B cell (primary cell): ENCODE results near the gene NCBP2L. TPM values are rescaled to one million over a fixed set of nuclear protein-coding genes. Genes with fewer than 3 reads are reported as not detected.

Experiments
- ATAC-seq: fragments of 200-7000 bp; cut with Tn5 transposase; one replicate; pipeline ENCODE4 v1.10.0; 2021; ENCODE audit warnings: low read depth, mild to moderate bottlenecking, moderate number of reproducible peaks, moderate library complexity
- CTCF ChIA-PET: fragments of 350-600 bp; sonication (Branson Sonifier 250); formaldehyde crosslinking; loops from one replicate; lab custom pipeline; 2021; ENCODE audit warnings: antibody characterized with exemption, inconsistent platforms; lab: Charles Lee
- POLR2A ChIA-PET: fragments of 350-600 bp; sonication (Branson Sonifier 250); formaldehyde crosslinking; loops from one replicate; lab custom pipeline; 2021; ENCODE audit warnings: antibody characterized with exemption; lab: Charles Lee
- DNase-seq: peaks from one replicate; pipeline ENCODE4 v3.0.0; 2013
- H2AFZ ChIP-seq: 2 replicates; pipeline ENCODE4 v1.6.1; 2012; ENCODE audit warnings: mild to moderate bottlenecking, low read depth, low read length; ENCODE audit not compliant: insufficient read depth, poor library complexity, severe bottlenecking
- H3K27ac ChIP-seq, 2 donors: 1 replicate in 1 of 2; 2 replicates in 1 of 2; pipeline ENCODE4 v1.5.1; 2012 to 2013; ENCODE audit warnings: low read length in 2 of 2, mild to moderate bottlenecking in 2 of 2, moderate library complexity in 1 of 2
- H3K27me3 ChIP-seq, 4 experiments: fragments of 200-600 bp in 1 of 4; sonication (generic) in 1 of 4; replicated peaks in 1 of 4; 1 replicate in 2 of 4; 2 replicates in 2 of 4; pipeline versions ENCODE4 v1.6.1 to v1.7.0; 2013 to 2016; ENCODE audit warnings: low read length in 3 of 4, mild to moderate bottlenecking in 2 of 4, mixed read lengths in 1 of 4, moderate library complexity in 1 of 4; ENCODE audit not compliant: insufficient read depth in 4 of 4, control insufficient read depth in 3 of 4; ENCODE audit errors: control extremely low read depth in 1 of 4
- H3K36me3 ChIP-seq, 2 experiments: replicated peaks in 1 of 2; 1 replicate in 1 of 2; 2 replicates in 1 of 2; pipeline versions ENCODE4 v1.6.1 to v1.7.1; 2013; ENCODE audit warnings: low read length in 1 of 2; ENCODE audit not compliant: insufficient read depth in 2 of 2, control insufficient read depth in 1 of 2; ENCODE audit errors: control extremely low read depth in 1 of 2, extremely low read depth in 1 of 2
- H3K4me1 ChIP-seq, 2 donors: fragments of 200-600 bp in 1 of 2; sonication (generic) in 1 of 2; 1 replicate in 1 of 2; 2 replicates in 1 of 2; pipeline versions ENCODE4 v1.5.1 to v1.6.1; 2013 to 2017; ENCODE audit warnings: low read length in 2 of 2; ENCODE audit not compliant: control insufficient read depth in 2 of 2, insufficient read depth in 2 of 2
- H3K4me2 ChIP-seq: replicated peaks from 2 replicates; pipeline ENCODE3; 2012; ENCODE audit warnings: mild to moderate bottlenecking, low read depth, low read length; ENCODE audit not compliant: poor library complexity, severe bottlenecking
- H3K4me3 ChIP-seq, 5 experiments: fragments of 200-600 bp in 1 of 5; sonication (generic) in 1 of 5; 1 replicate in 3 of 5; 2 replicates in 2 of 5; pipeline versions ENCODE4 v1.5.1 to v1.7.0; 2011 to 2016; ENCODE audit warnings: low read length in 4 of 5, mild to moderate bottlenecking in 4 of 5, low read depth in 2 of 5, control low read depth in 1 of 5, moderate library complexity in 1 of 5; ENCODE audit not compliant: insufficient read depth in 1 of 5; ENCODE audit errors: control extremely low read depth in 1 of 5, extremely low read depth in 1 of 5
- H3K79me2 ChIP-seq: fragments of 200-600 bp; sonication (generic); one replicate; pipeline ENCODE4 v1.6.0; 2016; ENCODE audit warnings: low read length; ENCODE audit not compliant: control insufficient read depth, insufficient read depth
- H3K9ac ChIP-seq: fragments of 200-600 bp; sonication (generic); 2 replicates; pipeline ENCODE4 v1.6.1; 2017; ENCODE audit warnings: mild to moderate bottlenecking, low read length, moderate library complexity
- H3K9me3 ChIP-seq, 3 donors: one replicate each; pipeline versions ENCODE4 v1.6.1 to v1.7.1; 2013; ENCODE audit warnings: low read length in 2 of 3; ENCODE audit not compliant: control insufficient read depth in 2 of 3, insufficient read depth in 1 of 3; ENCODE audit errors: control extremely low read depth in 1 of 3
- H4K20me1 ChIP-seq: 2 replicates; pipeline ENCODE4 v1.6.0; 2012; ENCODE audit warnings: mild to moderate bottlenecking, low read length; ENCODE audit not compliant: insufficient read depth, control insufficient read depth, poor library complexity, severe bottlenecking
- H3K27ac Mint-ChIP-seq: one replicate; pipeline ENCODE4 v1.8.0; 2021; ENCODE audit warnings: mixed read lengths
- H3K27me3 Mint-ChIP-seq: one replicate; pipeline ENCODE4 v1.8.0; 2021; ENCODE audit warnings: mixed read lengths
- H3K4me1 Mint-ChIP-seq: one replicate; pipeline ENCODE4 v1.8.0; 2021; ENCODE audit warnings: mixed read lengths
- H3K4me3 Mint-ChIP-seq: one replicate; pipeline ENCODE4 v1.8.0; 2021; ENCODE audit warnings: mixed read lengths
- H3K9me3 Mint-ChIP-seq: one replicate; pipeline ENCODE4 v1.8.0; 2022; ENCODE audit warnings: mixed read lengths; ENCODE audit not compliant: insufficient read depth
- EZH2 ChIP-seq: IDR thresholded peaks from 2 replicates; pipeline ENCODE4 v1.6.1; 2012; ENCODE audit warnings: borderline replicate concordance, low read depth, mild to moderate bottlenecking, moderate library complexity, low read length; ENCODE audit not compliant: insufficient read depth, poor library complexity, severe bottlenecking
- WGBS: methylation state at CpG from one replicate; pipeline ENCODE4 v1.1.5; 2013; ENCODE audit warnings: missing lambda C conversion rate; ENCODE audit not compliant: insufficient coverage; 5-methylcytosine and 5-hydroxymethylcytosine counted together
- intact Hi-C: fragments of 100-400 bp; cut with micrococcal nuclease; formaldehyde crosslinking; loops from one replicate; pipeline ENCODE4 v1.10.0; 2022
- polyA plus RNA-seq: library from polyadenylated mRNA; depleted of rRNA; stranded (reverse); fragments of >200 nt; gene quantifications from 2 replicates; pipeline ENCODE4 v1.2.3, GENCODE V29; 2012
- total RNA-seq, 2 donors: library from RNA; stranded (reverse); fragments of 120-200 nt in 1 of 2; gene quantifications; 1 replicate in 1 of 2; 2 replicates in 1 of 2; pipeline versions ENCODE4 v1.2.3 to v1.2.4, GENCODE V29; 2013 to 2022
- TF ChIP-seq, protein P1 (sequence below): fragments of 200-600 bp; IDR thresholded peaks from one replicate; pipeline ENCODE4 v1.8.0; 2022; ENCODE audit warnings: antibody characterized with exemption, mild to moderate bottlenecking

Gene NCBP2L
- total and polyA plus RNA-seq, 2 donors (not counting 1 experiment from before 2014, with no cell fraction given): not detected

DNA sequence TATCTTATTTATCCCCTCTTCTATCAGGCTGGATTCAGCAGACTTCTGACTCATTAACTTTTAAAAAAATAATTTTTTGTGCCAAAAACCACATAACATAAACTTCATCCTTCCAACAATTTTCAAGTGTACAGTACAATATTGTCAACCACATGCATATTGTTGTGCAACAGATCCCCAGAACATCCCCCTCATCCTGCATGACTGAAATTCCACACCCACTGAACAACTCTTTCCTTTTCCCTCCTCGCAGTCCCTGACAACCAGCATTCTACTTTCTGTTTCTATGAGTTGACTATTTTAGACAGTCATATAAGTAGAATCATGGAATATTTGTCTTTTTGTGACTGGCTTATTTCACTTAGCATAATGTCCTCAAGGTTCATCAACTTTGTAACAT, 45.9 kb downstream of the NCBP2L start:
- Histone ChIP-seq H3K4me3 (no peak overlapping the region), H2AFZ (no peak overlapping the region), H3K9ac (no peak overlapping the region), H3K27ac (no peak overlapping the region), H3K4me1 (peaks cover 4 to 5% of the 10 kb centered on the region in 2 donors), H3K27me3 (peaks cover 0 to 18% (median 4%) of the 10 kb centered on the region in 4 experiments), H3K4me2 (no peak overlapping the region), H3K9me3 (peaks cover 0 to 8% (median 6%) of the 10 kb centered on the region in 3 donors), H3K36me3 (no peaks in the 10 kb centered on the region), H4K20me1 (no peaks in the 10 kb centered on the region), H3K79me2 (no peaks in the 10 kb centered on the region)
- ChIA-PET CTCF (no interaction called here), POLR2A (no interaction called here)
- peaks cover 27% of the 10 kb centered on the region for H3K27me3 Mint-ChIP-seq
- intact Hi-C loops: no loop called here
- no CpG with 5 or more reads among the region's 1 CpG for WGBS
- no peak overlapping the region for H3K27ac Mint-ChIP-seq
- TF ChIP-seq, protein P1, sequence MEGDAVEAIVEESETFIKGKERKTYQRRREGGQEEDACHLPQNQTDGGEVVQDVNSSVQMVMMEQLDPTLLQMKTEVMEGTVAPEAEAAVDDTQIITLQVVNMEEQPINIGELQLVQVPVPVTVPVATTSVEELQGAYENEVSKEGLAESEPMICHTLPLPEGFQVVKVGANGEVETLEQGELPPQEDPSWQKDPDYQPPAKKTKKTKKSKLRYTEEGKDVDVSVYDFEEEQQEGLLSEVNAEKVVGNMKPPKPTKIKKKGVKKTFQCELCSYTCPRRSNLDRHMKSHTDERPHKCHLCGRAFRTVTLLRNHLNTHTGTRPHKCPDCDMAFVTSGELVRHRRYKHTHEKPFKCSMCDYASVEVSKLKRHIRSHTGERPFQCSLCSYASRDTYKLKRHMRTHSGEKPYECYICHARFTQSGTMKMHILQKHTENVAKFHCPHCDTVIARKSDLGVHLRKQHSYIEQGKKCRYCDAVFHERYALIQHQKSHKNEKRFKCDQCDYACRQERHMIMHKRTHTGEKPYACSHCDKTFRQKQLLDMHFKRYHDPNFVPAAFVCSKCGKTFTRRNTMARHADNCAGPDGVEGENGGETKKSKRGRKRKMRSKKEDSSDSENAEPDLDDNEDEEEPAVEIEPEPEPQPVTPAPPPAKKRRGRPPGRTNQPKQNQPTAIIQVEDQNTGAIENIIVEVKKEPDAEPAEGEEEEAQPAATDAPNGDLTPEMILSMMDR: no peak
- TF ChIP-seq EZH2: no peak
- H3K4me1 Mint-ChIP-seq: peaks cover 13% of the 10 kb centered on the region
- no peak for DNase-seq
- no peak overlapping the region for H3K4me3 Mint-ChIP-seq
- peaks cover 2% of the 10 kb centered on the region for H3K9me3 Mint-ChIP-seq
- no peak for ATAC-seq

DNA sequence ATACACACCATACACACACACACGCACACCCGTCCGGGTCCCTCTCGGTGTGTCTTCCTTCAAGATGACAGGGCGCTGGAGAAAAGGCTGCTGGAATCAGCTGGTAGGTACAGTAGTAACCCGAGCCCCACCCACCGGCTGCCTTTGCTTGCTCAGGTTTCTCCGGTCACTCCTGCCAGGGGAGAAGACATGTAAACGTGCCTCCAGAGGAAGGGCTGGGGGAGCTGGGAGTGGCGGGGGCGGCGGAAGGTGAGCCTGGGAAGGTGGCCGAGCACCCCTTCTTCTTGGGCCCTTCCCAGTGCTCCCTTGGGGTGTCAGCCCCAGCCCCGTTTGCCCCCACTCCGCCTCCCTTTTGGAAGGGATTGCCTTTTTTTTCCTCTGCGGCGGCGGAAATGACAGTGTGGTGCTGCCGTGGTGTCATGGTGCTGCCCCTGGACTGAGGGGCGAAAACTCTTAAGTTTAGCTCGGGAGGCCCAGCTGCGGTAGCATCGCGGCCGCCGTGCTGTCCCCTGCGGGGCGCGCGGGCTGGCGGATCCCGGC, 48.2 kb downstream of the NCBP2L start, which contains the start of gene MID2:
TSS of gene MID2 (plus strand) at position 169 of the 540 bp plus-strand sequence. CDS start 561 bp downstream, outside the sequence.
- Histone ChIP-seq H2AFZ (peak within 1 kb of the TSS; percentile 70), H3K9me3 (no peaks in the 10 kb centered on the region), H3K4me1 (peaks cover 4 to 5% of the 10 kb centered on the region in 2 donors), H3K27me3 (peaks cover 0 to 18% (median 6%) of the 10 kb centered on the region in 4 experiments), H3K4me2 (peak within 1 kb of the TSS; percentile 82), H4K20me1 (no peaks in the 10 kb centered on the region), H3K79me2 (no peaks in the 10 kb centered on the region), H3K9ac (peak within 1 kb of the TSS; percentile 55), H3K27ac (no peak within 1 kb of the TSS), H3K36me3 (no peaks in the 10 kb centered on the region), H3K4me3 (peak within 1 kb of the TSS in 4 of 5 experiments; percentile 34 to 59 (median 52))
- Mint-ChIP-seq H3K27me3 (peaks cover 30% of the 10 kb centered on the region), H3K27ac (peak within 1 kb of the TSS; percentile 41), H3K4me1 (peaks cover 13% of the 10 kb centered on the region), H3K9me3 (no peaks in the 10 kb centered on the region), H3K4me3 (peak within 1 kb of the TSS; percentile 74)
- WGBS: 2% methylated on average over 23 of the region's 32 CpGs
- intact Hi-C loops: no loop called here
- TF ChIP-seq EZH2: no peak
- TF ChIP-seq, protein P1: no peak
- ChIA-PET POLR2A (no interaction called here), CTCF (interaction anchor here (1.7 kb wide), 1 partner anchor 166 kb away, joined by 3 read pairs; no protein-coding TSS in a partner anchor)
- ATAC-seq (peak; percentile 40), DNase-seq (peak; percentile 35)
